NCI-H2029 (cell line): Measurements from ENCODE around the gene DNM3.
"Not testable (repeated sequence)": the region's sequence is repeated elsewhere in the genome, so short reads cannot be mapped to it uniquely, and the experiment has no call there.

Source experiments
- DNase-seq: peaks from one replicate; lab custom pipeline; 2025; lab: John Stamatoyannopoulos, UW

DNM3 gene

DNA sequence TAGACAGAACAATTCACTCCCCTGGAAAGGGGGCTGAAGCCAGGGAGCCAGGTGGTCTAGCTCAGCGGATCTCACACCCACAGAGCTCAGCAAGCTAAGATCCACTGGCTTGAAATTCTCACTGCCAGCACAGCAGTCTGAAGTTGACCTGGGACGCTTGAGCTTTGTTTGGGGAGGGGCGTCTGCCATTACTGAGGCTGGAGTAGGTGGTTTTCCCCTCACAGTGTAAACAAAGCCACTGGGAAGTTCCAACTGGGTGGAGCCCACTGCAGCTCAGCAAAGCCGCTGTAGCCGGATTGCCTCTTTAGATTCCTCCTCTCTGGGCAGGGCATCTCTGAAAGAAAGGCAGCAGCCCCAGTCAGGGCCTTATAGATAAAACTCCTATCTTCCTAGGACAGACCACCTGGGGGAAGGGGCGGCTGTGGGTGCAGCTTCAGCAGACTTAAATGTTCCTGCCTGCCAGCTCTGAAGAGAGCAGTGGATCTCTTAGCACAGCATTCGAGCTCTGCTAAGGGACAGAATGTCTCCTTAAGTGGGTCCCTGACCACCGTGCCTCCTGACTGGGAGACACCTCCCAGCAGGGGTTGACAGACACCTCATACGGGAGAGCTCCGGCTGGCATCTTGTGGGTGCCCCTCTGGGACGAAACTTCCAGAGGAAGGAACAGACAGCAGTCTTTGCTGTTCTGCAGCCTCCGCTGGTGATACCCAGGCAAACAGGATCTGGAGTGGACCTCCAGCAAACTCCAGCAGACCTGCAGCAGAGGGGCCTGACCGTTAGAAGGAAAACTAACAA lies 183.8 kb downstream of the DNM3 start:
- not testable (repeated sequence) for DNase-seq

DNA sequence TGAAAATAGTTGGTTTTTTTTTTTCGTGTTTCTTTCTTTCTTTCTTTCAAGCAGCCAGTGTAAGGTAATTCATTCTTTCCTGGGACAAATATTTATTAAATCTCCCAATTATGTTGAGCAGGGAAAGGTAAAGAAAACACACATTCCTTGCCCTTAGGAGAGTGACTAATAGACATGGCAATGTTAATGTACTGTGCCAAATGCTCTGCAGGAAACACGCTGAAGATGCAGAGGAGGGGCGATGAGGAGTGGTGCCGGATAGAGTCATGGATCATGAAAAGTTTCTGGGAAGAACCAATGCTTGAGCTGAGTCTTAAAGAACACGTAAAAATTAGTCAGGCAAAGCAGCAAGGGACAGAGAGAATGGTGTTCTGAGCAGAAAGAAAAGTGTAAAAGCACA lies 199.2 kb downstream of the DNM3 start:
- no peak for DNase-seq

DNA sequence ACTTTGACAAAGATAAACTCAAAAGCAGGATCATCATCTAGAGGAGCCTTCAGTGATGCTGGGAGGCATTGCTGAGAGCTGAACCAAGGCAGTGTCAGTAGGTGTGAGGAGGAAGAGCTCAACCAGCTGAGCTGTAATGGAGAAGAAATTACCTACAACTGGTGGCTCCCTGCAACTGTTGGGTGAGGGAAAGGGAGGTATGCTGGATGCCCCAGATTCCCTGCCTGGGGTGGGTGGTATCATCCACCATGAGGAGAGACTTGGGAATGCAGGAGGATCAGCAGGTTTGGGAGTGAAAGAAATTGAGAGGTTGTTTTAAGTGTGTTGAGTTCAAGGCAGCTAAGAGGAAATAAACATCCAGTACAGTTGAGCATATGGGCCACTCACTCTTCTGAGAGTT lies 199.8 kb downstream of the DNM3 start:
- no peak for DNase-seq

DNA sequence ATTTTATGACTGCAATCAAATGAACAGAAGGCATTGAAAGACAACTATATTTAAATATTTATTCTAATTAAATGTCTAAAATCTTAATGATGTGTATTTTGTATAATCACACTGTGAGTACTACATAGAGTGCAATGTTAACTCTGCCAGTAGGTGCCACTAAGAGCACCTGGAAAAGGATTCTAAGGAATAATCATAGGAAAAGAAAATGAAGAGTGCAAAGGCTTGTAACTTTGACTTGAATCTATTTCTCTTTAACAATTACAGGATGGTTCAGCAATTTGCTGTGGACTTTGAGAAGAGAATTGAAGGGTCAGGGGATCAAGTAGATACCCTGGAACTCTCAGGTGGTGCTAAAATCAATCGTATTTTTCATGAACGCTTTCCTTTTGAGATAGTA lies 200.4 kb downstream of the DNM3 start:
- DNase-seq = no peak

DNA sequence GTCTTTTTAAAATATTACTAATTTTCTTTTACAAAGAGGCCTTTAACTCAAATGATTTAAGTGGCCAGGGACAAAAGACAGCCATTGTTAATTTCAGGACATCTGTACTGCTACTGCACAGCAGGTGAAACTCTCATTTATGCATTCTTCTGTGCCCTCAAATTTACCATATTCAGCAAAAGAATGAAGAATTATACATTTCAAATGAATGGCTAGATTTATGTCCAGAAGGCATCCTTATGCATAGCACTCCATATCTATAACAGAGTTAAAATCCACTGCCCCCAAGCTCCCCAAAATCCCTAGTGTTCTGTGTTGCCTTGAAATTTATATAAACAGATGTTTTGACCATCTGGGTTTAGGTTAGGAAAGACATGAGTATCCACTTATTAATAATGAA lies 202.6 kb downstream of the DNM3 start:
- no peak for DNase-seq

DNA sequence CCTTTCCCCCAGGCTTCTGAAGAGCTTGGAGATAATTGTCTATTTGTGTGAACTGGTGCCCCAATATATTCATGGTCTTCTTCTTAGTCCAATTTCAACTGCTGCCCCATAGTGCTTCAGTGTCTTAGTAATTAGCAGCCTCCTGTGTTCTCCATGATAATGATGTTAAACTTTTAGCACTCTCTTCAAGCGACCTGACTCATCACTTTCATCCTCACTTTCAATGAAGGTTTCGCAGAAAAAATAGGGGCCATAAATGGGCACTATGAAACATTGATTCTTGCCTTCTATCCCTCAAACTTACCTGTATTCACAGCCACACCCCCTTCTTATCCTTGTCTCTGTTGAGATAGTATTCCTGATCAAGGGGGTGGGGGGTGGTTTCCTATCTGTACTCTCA lies 210.6 kb downstream of the DNM3 start:
- DNase-seq = no peak

DNA sequence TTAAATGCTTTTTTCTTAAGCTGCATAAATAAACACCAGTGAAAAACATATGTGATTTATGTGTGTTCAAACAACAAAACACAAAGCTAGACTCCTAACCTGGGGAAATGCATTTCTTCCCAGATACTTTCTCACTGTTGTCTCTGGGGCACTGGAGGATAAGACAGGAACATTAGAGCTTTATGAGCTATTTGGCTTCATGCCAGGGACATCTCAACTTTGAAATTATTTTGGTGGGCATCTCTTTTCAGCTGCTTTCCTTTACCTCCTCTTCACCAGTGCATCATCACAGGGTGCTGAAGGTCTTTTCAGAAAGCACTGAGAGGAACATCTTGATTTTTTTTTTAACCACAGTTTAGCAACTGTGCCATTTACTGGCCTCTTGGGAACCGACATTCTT lies 212.9 kb downstream of the DNM3 start:
- DNase-seq = no peak

DNA sequence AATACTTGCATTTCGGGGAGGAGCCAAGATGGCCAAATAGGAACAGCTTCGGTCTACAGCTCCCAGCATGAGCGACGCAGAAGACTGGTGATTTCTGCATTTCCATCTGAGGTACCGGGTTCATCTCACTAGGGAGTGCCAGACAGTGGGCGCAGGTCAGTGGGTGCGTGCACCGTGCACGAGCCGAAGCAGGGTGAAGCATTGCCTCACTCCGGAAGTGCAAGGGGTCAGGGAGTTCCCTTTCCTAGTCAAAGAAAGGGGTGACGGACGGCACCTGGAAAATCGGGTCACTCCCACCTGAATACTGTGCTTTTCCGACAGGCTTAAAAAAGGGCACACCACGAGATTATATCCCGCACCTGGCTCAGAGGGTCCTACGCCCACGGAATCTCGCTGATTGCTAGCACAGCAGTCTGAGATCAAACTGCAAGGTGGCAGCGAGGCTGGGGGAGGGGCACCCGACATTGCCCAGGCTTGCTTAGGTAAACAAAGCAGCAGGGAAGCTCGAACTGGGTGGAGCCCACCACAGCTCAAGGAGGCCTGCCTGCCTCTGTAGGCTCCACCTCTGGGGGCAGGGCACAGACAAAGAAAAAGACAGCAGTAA lies 214.6 kb downstream of the DNM3 start:
- DNase-seq = not testable (repeated sequence)

DNA sequence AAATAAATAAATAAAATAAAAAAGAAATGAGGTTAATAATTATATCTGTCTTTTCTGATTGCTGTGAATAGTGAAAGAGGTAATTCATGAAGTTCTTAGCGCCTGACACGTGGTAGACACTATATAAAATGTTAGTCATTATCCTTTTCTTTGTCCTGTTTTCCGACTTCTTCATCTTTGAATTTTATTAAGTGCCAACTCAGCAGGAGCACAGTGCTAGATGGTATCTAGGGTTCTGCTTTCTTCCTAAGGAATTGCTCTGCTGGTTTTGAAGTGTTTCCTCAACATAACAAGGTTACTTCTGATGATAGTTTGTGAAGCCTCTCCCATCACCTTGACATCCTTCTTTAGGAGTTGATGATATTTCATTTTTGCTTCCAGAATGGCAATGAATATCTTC lies 227.0 kb downstream of the DNM3 start:
- DNase-seq = no peak

DNA sequence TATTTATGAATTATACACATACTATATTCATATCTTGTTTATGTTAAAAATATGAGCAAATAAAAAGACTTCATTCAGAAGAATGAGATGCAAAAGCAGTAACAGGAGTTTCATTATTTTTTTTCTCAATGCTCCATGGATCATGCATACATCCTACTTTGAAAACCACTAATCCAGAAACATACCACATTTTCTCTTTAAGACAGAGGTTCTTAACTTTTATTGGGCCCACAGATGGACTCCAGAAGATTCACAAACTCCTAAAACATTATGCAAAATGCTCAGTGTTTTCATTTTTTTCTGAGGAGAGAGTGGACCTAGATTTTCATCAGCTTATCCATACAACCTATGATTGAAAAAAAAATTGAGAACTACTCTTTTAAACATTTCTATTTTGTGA lies 227.8 kb downstream of the DNM3 start:
- DNase-seq = no peak

DNA sequence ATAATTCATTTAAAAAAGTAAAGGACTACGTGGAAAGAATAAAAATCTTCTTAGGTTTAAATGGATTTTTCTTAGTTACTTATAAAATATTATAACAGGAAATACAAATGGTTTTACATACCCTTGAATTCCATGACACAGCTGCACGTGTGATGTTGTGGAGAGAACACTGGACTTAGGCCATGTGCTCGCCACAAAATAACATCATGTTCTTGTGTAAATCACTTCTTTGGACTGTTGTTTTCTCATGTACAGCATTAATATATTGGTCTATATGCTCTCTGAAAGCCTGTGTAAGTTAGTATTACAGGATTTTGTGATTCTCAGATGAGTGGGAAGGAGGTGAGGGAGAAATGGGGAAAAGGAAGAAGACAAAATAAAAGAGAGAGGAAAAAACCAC lies 228.2 kb downstream of the DNM3 start:
- DNase-seq = no peak

DNA sequence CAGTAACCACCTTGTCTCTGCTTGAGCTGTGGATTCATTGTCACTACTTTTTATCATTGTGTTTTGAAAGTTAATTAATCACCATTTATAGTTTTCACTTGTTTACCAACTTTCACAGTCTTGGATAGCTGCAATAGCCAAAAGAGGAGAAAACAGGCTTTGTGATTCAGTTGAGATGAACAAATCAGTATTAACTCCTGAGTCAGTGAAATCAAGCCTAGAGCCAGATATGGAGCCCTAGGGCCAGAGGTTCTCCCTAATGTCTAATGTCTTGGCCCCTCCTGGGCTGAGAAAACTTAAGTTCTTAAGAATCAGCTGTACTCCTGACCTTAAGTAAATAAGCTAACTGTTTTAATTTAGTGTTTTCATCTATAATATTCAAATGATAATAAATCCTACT lies 228.8 kb downstream of the DNM3 start:
- DNase-seq = no peak

DNA sequence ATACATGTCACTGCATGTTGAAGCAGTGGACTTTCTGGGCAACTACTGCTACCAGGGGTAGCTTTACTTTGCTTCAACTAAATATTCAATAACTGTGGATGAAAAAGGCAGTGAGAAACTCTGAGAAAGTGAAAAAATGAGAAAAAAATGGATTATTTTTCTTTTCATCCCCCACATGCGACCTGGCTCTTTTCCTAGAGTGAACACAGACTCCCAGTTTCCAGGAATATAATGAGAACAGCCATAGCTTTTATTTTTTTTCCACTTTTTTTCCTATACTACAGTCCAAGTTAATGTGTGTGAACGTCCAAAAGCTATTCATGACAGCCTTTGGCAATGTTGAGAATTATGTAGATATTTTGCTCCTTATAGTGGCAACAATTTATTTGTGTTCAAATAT lies 230.4 kb downstream of the DNM3 start:
- DNase-seq = no peak

DNA sequence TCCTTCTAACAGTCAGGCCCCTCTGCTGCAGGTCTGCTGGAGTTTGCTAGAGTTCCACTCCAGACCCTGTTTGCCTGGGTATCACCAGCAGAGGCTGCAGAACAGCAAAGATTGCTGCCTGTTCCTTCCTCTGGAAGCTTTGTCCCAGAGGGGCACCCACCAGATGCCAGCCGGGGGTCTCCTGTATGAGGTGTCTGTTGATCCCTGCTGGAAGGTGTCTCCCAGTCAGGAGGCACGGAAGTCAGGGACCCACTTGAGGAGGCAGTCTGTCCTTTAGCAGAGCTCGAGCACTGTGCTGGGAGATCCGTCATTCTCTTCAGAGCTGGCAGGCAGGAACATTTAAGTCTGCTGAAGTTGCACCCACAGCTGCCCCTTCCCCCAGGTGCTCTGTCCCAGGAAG lies 238.6 kb downstream of the DNM3 start:
- not testable (repeated sequence) for DNase-seq

DNA sequence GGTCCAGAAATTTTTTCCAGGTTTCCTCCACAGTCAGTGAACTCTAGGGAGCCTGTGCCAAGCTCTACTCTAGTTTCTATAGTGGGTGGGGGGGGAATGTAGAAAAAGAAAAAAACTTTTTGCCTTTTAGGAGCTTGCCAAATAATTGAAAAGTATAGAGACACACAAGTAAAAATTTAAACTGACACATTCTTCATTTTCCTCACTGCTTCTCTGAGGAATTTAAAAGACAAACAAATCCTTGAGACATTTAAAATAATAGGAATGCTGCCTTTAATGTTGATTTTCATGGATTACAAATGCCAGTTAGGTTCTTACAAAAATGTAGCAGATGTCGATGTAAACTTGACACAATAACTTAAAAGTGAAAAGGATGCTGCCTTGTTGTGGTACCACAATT lies 241.9 kb downstream of the DNM3 start:
- DNase-seq = no peak

DNA sequence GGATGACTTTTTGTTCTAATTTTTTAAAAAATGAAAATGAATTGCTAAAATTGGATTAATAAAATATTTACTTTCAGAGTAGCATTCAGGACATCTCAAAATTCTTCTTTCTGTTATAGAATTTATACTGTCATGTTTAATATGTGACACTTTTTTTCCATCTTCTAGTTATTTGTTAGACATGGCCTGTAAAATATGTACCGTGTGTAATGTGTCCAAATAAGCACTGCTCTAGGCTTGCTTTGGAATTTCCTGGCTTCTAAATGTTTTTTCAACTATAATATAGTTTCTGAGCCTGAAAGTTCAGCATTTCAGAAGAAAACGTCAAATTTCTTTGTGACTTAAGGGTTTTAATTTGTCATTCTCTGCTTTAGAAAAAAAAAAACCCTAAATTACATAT lies 243.6 kb downstream of the DNM3 start:
- DNase-seq = no peak

DNA sequence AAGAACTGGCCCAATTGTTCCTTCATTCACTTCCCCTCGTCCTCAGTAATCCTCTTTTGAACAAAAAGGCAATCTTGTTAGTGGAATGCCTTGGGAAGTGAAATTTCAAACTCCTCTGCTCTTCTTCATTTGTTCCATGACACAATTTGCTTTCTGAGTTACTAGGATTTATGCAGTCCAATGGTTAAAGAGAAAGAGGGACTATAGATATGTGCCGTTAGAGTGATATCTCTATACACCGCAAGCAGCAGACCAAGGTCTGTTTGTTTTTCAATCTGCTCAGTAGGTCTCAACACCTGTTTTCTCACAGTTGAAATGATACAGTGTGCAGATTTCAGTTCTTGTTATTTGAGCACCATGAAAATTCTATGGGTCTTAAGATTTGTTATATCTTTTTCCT lies 244.0 kb downstream of the DNM3 start:
- DNase-seq = no peak

DNA sequence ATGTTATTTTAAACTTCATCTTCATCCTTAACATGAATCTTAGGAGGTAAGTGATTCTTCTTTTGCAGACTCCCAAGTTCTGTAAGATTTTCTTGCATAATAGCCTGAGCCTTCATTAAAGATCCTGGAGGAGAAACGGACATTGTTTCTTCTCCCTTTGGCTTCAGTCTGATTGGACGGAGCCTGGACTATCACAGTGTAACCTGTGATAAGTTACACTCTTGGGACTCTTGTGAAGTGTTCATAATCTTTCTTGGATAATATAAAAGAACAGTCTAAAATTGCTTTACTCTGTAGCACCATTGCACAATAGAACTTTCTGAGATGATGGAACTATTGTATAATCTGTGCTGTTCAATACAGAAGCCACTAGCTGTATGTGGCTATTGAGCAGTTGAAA lies 244.8 kb downstream of the DNM3 start:
- DNase-seq = no peak

DNA sequence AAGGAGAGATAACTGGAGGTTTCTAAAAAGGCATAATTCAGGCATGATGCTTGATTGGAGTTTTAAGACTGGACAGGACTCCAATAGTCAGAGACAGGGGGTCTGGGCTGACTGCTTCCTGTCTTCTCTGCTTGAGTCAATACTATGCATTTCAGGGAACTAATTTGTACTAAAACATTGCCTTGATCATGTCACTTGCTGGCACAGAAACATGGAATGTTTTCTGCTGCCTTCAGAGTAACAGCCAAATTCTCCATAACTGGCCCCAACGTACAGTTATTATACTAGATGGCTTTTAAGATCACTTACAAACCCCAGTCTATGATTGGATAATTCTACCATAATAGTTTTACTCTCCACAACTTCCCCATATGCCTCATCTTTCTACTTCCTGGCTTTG lies 247.0 kb downstream of the DNM3 start:
- DNase-seq = no peak

DNA sequence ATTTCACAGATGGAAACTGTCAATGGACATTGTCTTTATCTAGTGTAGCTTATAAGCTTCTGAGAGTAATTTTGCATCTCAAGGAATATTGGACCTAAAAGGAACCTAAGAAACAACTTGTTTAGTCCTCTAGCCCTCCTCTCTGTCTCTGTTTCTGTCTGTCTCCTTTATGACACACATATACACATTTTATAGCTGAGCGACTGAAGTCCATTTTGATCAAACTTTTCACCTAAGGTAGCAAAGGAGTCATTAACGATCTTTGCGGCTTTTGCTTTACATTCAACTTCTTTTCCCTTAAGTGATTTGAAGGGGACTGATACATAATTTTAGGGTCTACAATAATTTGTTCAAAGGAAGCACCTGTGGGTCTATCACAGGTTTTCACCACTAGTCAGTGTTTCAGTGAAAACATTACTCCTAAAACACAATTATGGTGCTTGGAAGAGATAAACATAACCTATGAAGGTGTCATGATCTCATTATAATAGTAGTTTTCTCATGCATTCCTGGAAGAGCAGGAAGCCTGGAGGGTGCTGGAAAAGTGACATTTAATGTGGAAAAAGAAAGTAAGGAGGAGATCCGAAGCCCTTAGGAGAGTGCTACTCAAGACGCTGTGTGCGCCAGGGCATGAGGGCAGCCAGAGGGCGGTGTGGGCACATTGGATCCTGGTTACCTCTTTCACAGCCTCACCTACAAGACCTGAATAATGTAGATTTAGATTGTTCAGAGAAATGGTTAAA lies 248.6 kb downstream of the DNM3 start:
- DNase-seq = peak; percentile 18

DNA sequence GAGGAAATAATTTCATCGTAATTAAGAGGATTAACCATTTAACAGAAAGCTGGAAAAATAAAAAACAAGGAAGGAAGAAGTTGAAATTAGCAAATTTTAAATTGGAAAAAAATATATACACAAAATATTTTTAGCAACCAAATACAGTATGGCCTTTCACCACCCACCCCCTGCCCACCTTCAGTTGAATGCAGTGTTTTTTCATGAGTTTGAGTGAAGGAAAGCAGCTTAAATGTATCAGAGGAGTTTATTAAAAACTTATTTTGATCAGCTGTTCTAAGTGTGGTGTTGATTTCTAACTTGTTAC lies 249.2 kb downstream of the DNM3 start:
- DNase-seq = no peak

DNA sequence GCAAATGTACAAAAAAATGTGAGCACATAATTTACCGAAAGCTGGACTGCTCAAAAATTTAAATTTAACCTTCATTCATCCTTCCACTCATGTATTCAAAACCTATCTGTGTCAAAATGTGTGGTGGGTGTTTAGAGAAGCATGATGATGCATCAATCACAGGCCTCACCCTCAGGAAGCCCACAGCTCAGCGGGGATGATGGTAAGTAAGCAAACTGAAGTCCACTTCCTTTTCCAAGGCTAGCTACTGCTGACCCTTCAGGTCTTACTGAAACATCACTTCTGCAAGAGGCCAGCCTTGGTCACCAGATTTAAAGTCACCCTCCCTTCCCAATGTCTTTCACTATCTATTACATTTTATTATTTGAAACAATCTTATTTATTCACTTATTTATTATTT lies 254.5 kb downstream of the DNM3 start:
- no peak for DNase-seq

DNA sequence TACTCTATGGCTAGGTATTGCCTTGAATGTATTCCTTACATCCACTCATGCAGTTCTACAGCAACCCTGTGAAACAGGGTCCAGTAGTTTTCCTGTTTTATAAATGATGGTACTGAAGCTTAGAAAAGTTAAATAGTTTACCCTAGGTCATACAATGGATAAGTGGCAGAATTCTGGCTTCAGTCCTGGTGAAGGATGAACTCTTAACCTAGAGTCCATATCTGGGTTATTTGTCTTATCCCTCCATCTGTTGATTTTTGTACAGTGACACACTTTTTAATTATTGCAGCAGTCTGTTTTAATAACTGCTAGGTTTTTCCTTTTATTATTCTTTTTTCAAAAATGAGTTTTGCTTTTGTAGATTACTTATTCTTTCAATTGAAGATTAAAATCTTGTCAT lies 263.9 kb downstream of the DNM3 start:
- no peak for DNase-seq
